Measurements from ENCODE around the gene MRGPRG.

MRGPRG gene

GRCh38 chr11:3206922-3207204, 11.8 kb downstream of the MRGPRG start:
- DNase-seq (ENCODE audit: low read depth) = no peak

DNA sequence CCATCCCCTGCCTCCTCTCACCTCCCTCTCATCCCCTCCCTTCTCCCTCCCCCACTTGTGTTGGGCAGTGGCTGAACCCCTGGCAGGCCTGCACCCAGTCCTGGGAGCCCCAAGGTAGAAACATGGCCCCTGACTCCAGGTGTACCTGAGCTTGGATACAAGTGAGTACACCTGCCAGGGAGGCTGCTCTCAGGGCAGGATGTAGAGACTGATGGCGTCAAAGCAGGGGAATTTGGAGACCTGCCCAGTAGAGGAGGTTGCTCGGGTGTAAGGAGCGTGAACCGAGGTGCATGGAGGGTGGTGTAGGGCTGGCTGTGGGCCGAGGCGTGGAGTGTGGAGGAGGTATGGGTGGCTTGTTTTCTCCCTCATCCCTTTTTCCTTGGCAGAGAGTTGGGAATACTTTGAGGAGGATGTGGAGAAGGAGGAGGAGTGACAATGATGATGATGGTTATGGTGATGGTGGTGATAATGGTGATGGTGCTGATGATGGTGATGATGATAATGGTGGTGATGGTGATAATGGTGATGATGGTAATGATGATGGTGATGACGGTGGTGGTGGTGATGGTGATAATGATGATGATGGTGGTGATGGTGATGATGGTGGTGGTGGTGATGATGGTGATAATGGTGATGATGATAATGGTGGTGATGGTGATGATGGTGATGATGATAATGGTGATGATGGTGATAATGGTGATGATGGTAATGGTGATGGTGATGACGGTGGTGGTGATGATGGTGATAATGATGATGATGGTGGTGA, 12.3 kb downstream of the MRGPRG start:
- no peak for DNase-seq (ENCODE audit: low read depth)

DNA sequence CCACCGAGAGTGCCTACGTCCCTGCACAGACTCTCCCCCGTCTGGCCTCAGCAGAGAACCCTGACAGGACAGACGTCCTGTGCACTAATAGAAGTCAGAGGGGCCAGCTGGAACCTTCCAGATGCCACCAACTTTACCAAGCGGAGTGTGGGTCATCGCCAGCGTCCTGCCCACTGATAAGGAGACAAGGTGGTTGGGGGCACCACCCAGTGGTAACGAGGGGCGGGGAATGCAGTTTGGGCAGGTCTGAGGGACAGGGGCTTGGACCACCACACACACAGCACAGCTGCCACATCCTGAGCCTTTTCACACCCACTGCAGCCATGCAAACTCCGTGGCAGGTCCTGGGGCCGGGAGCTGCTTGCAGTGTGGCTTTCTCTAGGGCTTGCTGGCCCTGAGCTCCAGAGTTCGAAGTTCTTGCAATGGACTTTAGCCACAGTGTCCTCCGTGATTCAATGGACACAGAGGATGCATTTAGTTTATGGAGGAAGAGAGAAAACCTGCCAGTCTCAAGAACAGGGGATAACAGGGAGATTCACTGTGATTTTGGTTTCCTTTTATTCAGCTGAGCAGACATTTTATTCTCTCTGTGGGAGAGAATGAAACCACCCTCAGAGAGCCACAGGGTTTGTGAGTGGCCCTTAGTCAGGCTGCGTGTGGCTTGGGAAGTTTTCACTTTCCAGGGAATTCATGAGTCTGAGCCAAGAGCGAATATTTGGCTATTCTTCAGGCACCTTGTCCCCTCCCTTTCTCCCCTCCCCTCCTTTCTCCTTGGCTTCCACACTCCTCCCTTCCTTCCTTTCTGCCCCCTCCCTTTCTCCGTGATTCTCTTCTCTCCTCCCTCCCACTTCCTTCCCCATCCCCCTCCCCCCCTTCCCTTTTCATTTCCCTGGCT, 13.1 kb downstream of the MRGPRG start:
- no peak for DNase-seq (ENCODE audit: low read depth)

DNA sequence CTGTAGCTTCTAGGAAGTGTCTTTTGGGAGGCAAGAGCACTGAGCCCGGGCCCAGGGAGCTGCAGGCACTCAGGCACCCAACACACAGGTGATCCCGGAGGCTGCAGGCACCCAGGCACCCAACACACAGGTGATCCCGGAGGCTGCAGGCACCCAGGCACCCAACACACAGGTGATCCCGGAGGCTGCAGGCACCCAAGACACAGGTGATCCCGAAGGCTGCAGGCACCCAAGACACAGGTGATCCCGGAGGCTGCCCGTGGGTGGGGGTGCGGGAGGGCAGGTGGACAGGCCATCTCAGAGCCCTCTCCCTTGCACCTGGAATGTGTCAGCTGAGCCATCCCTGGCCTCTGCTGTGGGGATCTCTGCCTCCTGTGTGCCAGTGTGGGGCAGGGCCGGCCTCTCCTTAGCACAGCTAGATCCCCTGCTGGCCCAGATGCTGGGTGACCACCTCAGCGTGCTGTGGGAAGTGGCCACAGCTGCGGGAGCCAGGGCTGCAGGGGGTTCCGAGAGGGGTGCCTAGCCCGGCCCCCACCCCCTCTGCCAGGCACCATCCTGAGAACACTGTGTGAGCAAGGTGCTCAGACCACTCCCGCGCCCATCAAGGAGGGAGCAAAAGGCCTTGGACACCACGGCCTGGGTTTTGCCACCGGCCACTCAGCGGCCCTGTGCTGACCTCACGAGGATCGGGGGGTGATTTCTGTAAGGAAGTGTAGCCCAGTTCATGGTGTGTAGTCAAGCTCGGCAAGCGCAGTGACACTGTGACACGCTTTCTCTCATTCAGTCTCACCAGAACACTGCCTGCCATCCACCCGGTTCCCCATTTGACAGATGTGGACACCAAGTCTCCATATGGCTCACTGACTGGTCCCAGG, 14.2 kb downstream of the MRGPRG start:
- DNase-seq (ENCODE audit: low read depth) = no peak

DNA sequence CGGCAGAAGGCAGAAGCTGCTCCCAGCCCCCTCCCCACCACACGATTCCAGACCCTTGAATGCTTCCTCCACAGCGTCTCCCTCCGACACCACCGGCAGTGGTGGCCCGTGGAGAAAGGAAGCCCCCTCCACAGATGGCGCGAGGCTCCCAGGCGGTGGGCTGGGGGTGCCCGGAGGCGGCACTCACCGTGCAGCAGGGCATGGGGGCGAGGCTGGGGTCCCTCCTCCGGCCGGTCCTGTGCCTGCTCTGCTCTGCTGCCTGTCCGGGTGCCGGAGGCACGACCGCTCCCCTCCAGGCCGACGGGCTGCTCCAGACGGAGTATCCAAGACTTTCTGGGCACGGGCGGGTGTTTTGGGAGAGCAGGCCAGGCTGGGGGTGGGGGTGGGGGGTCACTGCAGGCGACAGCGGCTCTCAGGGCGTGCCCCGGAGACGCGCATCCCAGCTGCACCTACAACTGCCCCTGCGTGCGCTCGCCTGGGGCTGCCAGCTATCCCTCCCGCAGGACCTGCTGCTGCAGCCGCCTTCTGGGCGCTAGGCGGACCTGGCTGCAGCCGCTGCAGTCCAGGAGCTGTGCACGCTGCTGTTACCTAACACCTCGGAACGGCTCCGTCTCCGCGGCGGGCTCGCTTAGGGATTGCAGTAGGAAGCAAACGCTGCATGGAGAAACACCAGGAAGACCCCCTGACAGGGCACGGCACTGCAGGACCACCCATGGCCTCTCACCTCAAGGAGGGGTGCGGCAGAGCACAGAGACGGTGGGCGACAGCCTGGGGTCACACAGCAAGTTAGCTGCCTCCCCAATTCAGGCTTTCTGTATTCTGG, 15.2 kb downstream of the MRGPRG start:
- DNase-seq (ENCODE audit: low read depth) = no peak

DNA sequence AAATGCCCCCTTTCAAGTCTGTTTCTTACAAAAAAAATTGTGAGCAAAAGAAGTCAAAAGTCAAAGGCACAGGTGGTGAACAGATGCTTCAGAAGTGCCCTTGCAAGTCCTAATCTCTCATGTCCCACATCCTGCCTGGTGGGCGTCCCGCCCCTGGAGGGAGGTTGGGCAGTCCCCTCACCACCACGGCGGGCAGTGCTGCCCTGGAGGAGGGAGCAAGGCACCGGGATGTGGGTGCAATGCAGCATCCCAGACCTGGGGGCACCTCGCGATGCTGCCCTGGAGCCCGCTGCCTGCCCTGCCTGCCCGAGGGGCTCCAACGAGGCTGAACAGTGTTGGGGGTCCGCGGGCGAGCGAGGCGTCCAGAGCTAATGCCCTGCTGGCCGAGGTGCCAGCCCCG, 15.9 kb downstream of the MRGPRG start:
- DNase-seq (ENCODE audit: low read depth) = no peak

DNA sequence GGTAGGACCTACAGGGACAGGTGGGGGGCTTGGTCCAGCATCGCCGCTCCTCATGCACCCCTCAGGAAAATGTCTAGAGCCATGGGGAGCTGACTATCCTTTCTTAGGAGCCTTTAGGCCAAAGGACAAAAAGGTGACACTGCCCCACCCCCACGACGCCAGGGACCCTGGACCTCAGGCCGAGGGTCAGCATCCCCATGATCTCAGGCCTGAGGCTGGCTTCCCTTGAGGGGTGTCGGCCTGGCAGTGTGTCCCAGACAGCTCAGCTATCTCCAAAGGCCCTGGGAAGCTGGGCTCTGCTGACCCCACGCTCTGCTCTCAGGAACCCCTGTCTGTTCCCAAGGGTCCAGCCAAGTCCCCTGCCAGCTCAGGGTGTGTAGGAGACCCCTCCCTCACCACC, 16.3 kb downstream of the MRGPRG start:
- no peak for DNase-seq (ENCODE audit: low read depth)

DNA sequence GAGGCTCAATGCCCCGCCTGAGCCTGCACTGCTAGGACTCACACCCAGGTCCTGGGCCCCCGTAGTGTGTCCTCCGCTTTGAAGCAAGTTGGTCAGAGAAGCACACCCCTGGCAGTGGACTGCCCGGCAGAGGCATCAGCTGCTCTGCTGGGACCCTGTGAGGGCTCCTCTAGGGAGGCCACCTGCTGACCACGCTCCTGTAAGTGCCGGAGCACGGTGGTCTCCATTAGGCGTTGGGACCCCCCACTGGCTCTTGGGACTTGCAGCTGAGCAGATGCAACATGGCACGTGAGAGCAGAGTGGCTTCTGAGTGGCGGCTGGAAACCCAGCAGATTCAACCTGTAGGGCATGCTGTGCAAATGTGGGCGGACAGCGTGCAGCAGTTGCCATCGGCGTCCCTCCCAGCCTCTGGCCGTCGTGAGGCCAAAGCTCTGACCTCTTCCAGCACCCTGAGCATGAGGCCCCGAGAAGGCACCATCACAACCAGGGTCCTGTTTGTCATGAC, 16.9 kb downstream of the MRGPRG start:
- DNase-seq (ENCODE audit: low read depth) = no peak

GRCh38 chr11:3201112-3201581, 17.5 kb downstream of the MRGPRG start:
- DNase-seq (ENCODE audit: low read depth) = no peak

DNA sequence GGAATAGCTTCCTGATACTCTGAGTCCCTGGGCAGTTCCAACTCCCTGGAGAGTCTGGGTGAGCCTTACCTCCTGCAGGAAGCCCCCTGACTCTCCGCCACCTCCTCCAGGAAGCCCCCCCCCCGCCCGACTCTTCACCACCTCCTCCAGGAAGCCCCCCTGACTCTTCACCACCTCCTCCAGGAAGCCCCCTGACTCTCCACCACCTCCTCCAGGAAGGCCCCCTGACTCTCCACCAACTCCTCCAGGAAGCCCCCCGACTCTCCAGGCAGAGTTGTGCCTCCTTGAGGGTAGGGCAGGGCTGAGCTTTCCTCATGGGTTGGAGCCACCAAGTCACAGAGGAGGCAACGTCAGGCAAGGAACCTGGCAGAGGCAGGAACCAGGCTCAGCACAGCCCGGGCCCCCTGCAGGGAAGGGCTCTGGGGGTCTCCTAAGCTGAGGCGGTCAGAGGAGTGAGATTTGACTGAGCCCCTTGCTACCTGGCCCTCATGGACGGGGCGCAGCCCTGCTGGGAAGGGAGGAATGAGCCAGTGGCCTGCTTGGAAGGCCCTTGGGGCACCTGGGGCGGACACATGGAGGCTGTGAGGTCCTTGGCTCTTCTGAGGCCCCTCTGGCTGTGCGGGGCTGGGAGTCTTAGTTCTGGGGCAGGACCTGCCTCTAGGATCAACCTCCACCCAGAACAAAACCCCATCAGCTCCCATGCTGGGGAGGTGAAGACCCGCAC, 18.1 kb downstream of the MRGPRG start:
- DNase-seq (ENCODE audit: low read depth) = no peak

- no peak for DNase-seq (ENCODE audit: low read depth)
Measured at GRCh38 chr11:3199537-3200295, 18.9 kb downstream of the MRGPRG start.

- no peak for DNase-seq (ENCODE audit: low read depth)
Measured at GRCh38 chr11:3198815-3199214, 19.8 kb downstream of the MRGPRG start.

- no peak for DNase-seq (ENCODE audit: low read depth)
Measured at GRCh38 chr11:3197878-3198528, 20.6 kb downstream of the MRGPRG start.

DNA sequence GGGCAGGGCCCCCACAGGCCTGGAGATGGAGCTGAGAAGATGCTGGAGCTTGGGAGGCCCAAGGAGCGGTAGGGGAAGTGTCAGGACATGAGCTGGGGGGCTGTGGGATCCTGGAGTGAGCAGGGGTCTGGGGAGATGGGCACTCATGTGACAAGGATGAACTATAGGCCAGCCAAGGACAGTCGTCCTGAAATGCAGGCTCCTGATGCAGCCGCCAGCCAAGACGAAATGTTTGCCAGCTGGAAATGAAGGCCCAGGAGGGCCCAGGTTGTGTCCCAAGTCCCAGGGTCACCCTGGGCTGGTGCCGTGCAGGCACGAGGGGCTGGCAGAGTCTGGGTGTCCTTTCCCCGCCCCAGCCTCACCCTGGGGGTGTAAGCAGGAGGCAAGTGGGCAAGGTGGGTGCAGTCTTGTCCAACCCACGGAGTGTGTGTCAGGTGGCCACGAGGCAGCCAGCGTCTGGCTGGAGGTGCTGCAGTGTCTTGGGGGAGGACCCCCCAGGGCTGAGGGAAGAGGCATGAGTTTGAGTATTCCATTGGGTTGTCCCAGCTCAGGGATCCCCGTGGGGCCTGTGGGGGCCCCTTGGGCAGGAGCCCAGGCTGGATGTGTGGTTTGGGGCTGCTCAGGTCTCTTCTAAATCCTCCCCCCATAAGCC, 21.4 kb downstream of the MRGPRG start:
- no peak for DNase-seq (ENCODE audit: low read depth)

GRCh38 chr11:3196161-3197043, 22.2 kb downstream of the MRGPRG start:
- DNase-seq (ENCODE audit: low read depth) = no peak

DNA sequence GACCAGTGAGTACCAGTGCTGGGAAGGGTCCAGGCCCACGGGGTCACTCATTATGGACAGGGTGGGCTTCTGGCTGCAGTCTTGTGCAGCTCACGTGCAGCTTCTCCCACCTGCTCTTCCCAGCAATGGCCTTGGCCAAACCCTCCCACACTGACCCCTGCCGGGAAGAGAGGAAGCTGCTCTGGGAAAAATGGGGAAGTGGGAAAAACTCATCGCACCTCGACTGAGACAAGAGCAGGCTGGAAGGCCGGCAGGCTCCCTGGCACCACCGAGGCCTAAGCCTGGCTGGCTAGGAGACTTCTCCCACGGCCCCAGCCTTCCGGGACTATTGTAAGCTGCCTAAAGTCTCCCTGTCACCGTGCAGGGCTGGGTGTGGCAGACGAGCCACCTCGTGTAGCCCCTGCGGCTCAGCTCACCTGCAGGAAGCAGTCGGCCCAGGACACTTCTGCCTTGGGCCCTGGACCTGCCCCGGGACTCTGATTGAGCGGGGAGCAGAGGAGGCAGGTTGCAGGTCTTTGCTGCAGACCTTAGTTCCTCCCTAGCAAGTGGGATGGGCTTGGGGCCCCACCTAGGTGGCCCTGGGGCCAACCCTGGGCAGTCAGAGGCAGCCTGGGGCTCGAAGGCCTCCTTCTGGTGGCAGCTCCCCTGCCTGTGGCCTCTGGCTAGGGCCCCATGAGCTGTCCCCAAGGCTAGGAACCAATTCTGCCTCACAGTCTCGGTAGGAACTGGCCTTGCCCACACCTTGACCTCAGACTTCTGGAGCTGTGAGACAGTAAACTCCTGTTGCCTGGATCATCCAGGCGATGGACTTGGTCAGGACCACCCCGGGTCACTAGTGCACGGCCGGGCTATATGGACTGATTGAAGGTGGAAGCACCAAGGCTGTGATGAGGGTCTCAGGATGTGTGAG, 23.1 kb downstream of the MRGPRG start:
- no peak for DNase-seq (ENCODE audit: low read depth)
